Peyer's patch (tissue), 4 donors: Measurements from ENCODE around the gene NUP98. TPM values are rescaled to one million over a fixed set of nuclear protein-coding genes. Genes with fewer than 3 reads are reported as not detected.

Source experiments
- DNase-seq, 3 donors: peaks; one replicate each; pipeline ENCODE4 v3.0.0-alpha.2; 2017 to 2019
- H3K27ac ChIP-seq, 4 donors: fragments of 200-600 bp; sonication (generic); one replicate each; pipeline ENCODE4 v1.5.1; 2016 to 2019
- H3K27me3 ChIP-seq, 2 donors: fragments of 200-600 bp; sonication (generic); one replicate each; pipeline ENCODE4 v1.5.1; 2019
- H3K36me3 ChIP-seq, 3 donors: fragments of 200-600 bp; sonication (generic); one replicate each; pipeline ENCODE4 v1.5.1; 2016 to 2019
- H3K4me1 ChIP-seq, 4 donors: fragments of 200-600 bp; sonication (generic); one replicate each; pipeline ENCODE4 v1.5.1; 2016 to 2019
- H3K4me3 ChIP-seq, 4 donors: fragments of 200-600 bp; sonication (generic); 1 replicate in 3 of 4; 2 replicates in 1 of 4; pipeline ENCODE4 v1.5.1; 2016 to 2019; ENCODE audit warnings: mild to moderate bottlenecking in 1 of 4
- H3K9me3 ChIP-seq, 4 donors: fragments of 200-600 bp; sonication (generic); one replicate each; pipeline ENCODE4 v1.5.1; 2016 to 2019; ENCODE audit warnings: mild to moderate bottlenecking in 1 of 4
- POLR2A ChIP-seq, 2 donors: fragments of 450-650 bp; IDR thresholded peaks; one replicate each; pipeline ENCODE4 v1.5.1; 2017; ENCODE audit warnings: antibody characterized with exemption in 2 of 2, mild to moderate bottlenecking in 2 of 2, moderate library complexity in 2 of 2
- total RNA-seq, 4 donors: library from RNA; depleted of rRNA; stranded (reverse); fragments of >200 nt; gene quantifications; one replicate each; pipeline ENCODE4 v1.1.0, GENCODE V29; 2016
- TF ChIP-seq, protein P1 (sequence below), 6 experiments: fragments of 450-650 bp in 4 of 6; fragments of 200-600 bp in 2 of 6; sonication (generic) in 1 of 6; IDR thresholded peaks; one replicate each; pipeline ENCODE4 v1.5.1; 2017 to 2019; ENCODE audit warnings: antibody characterized with exemption in 6 of 6, mild to moderate bottlenecking in 3 of 6, moderate library complexity in 1 of 6

The NUP98 gene
- total RNA-seq, 4 donors from 2014 or later = 67.7 to 113 (median 86.8) TPM

DNA sequence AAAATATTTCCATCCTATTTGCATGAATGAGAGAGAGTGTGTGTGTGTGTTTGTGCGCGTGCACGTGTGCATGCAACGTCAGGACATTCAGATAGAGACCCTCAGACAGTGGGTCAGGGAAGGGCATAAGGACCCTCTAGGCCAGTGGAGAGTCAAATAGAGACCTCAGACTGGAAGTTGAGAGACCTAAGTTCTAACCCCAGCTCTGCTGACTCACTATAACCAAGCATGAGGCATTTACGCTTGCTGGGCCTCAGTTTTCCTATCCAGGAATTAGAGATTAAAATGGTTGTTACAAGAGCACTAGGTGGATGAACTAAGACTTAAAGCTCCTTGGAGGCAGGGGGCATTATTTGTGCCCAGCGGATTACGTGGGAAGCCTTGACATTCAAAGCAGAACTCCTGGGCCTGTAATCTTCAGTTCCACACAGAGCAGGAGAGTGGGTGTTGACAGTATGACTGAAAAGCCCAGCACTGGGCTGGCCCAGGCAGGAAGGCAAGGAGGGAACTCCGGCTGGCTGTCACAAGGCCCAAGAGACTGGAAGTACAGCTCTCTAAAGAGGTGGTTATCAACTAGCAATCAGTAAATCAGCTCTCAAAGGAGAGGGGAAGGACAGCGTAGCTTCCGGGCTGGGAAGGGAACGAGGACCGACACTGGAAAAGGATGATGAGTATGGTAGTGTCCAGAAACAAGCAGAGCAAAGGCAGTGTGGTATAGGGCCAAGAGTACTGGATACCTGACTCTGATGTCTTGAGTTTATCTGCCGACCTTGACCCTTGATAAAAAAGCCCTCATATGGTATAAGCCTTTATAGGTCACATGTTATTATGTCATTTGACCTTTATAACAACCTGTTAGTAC, 34.3 kb upstream of the NUP98 start:
- H3K27me3 ChIP-seq = no peaks in the 10 kb centered on the region
- H3K4me1 ChIP-seq = peaks cover 0 to 57% (median 36%) of the 10 kb centered on the region in 4 donors
- DNase-seq = no peak
- peak overlapping the region; percentile 7 to 53 (median 12) for H3K27ac ChIP-seq
- H3K4me3 ChIP-seq = no peak overlapping the region
- no peak for TF ChIP-seq POLR2A (IDR thresholded peaks at IDR 0.05)
- TF ChIP-seq, protein P1, sequence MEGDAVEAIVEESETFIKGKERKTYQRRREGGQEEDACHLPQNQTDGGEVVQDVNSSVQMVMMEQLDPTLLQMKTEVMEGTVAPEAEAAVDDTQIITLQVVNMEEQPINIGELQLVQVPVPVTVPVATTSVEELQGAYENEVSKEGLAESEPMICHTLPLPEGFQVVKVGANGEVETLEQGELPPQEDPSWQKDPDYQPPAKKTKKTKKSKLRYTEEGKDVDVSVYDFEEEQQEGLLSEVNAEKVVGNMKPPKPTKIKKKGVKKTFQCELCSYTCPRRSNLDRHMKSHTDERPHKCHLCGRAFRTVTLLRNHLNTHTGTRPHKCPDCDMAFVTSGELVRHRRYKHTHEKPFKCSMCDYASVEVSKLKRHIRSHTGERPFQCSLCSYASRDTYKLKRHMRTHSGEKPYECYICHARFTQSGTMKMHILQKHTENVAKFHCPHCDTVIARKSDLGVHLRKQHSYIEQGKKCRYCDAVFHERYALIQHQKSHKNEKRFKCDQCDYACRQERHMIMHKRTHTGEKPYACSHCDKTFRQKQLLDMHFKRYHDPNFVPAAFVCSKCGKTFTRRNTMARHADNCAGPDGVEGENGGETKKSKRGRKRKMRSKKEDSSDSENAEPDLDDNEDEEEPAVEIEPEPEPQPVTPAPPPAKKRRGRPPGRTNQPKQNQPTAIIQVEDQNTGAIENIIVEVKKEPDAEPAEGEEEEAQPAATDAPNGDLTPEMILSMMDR (IDR thresholded peaks at IDR 0.05) = no peak
- peaks cover 0 to 39% (median 0%) of the 10 kb centered on the region in 3 donors for H3K36me3 ChIP-seq
- H3K9me3 ChIP-seq = no peaks in the 10 kb centered on the region

DNA sequence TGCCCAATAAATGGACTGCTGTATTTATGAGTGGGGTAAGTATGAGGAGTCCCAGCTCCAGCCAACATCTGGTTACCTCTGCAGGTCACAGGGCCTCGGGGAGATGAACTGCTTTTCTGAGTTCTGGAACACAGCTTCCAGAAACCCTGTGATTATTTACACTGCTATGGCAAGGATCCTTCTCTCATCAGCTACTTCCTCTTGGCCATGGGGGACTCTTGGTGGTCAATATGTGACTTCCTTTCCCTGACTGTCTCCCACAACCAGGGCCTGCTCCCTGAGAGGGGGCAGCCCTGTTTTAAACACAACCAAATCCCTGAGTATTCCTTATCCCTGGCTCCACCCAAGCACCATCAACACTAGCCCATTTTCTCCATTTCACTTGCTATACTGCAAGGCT, 33.4 kb upstream of the NUP98 start:
- peak overlapping the region; percentile 7 to 53 (median 20) for H3K27ac ChIP-seq
- DNase-seq = no peak
- no peaks in the 10 kb centered on the region for H3K27me3 ChIP-seq
- H3K9me3 ChIP-seq = no peaks in the 10 kb centered on the region
- H3K36me3 ChIP-seq = peaks cover 0 to 46% (median 0%) of the 10 kb centered on the region in 3 donors
- TF ChIP-seq, protein P1 (IDR thresholded peaks at IDR 0.05) = no peak
- TF ChIP-seq POLR2A (IDR thresholded peaks at IDR 0.05) = no peak
- H3K4me1 ChIP-seq = peaks cover 0 to 50% (median 29%) of the 10 kb centered on the region in 4 donors
- H3K4me3 ChIP-seq = no peak overlapping the region

DNA sequence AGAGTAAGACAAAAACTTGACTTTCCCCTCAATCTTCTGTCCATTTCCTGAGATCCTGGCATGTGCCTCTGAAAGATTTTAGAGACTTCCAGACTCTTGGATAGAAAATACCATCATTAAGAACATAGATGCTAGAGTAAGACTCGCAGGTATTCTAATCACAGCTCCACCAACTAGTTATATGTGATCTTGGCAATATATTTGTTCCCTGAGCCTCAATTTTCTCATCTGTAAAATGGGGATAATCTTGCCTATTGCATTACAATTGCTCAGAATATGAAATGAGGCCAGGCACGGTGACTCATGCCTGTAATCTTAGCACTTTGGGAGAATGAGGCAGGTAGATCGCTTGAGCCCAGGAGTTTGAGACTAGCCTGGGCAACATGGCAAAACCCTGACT, 32.7 kb upstream of the NUP98 start:
- H3K36me3 ChIP-seq = peaks cover 0 to 49% (median 0%) of the 10 kb centered on the region in 3 donors
- TF ChIP-seq, protein P1 (IDR thresholded peaks at IDR 0.05) = no peak
- no peak for TF ChIP-seq POLR2A (IDR thresholded peaks at IDR 0.05)

DNA sequence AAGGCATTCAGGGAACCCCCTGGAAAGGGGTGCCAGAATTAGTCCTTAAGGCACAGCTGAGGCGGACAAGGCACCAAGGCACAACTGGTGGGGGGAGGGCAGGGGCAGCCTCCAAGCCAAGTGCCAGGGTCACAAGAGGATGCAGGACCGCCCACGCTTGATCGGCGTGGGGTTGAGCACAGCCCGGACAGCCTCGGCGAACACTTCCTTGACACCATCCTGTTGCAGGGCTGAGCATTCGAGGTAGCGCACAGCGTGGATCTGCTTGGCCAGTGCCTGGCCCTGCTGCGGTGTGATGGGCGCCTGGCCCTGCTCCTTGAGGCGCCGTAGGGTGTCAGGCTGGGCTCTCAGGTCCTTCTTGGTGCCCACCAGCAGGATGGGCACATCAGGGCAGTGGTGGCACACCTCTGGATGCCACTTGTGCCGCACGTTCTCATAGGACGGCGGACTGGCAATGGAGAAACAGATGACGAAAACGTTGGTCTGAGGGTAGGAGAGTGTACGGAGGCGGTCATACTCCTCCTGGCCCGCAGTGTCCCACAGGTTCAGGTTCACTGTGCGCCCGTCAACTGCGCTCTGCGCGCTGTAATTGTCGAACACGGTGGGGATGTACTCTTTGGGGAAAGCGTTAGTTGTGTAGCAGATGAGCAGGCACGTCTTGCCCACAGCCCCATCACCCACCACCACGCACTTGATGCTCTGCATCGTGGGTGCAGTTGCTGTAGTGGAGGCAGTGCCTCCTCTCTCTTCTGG, 30.3 kb upstream of the NUP98 start:
- H3K4me3 ChIP-seq = no peak overlapping the region
- H3K4me1 ChIP-seq = peaks cover 0 to 19% (median 7%) of the 10 kb centered on the region in 4 donors
- no peak for TF ChIP-seq POLR2A (IDR thresholded peaks at IDR 0.05)
- TF ChIP-seq, protein P1 (IDR thresholded peaks at IDR 0.05) = no peak
- no peaks in the 10 kb centered on the region for H3K27me3 ChIP-seq
- no peak overlapping the region for H3K27ac ChIP-seq
- no peak for DNase-seq
- no peaks in the 10 kb centered on the region for H3K9me3 ChIP-seq
- peaks cover 0 to 49% (median 0%) of the 10 kb centered on the region in 3 donors for H3K36me3 ChIP-seq

More for the DNA sequence above, 32.7 kb upstream of the NUP98 start:
- no peak overlapping the region for H3K4me3 ChIP-seq
- no peak overlapping the region for H3K27ac ChIP-seq
- no peaks in the 10 kb centered on the region for H3K9me3 ChIP-seq
- H3K4me1 ChIP-seq = peaks cover 0 to 43% (median 22%) of the 10 kb centered on the region in 4 donors
- H3K27me3 ChIP-seq = no peaks in the 10 kb centered on the region
- no peak for DNase-seq

DNA sequence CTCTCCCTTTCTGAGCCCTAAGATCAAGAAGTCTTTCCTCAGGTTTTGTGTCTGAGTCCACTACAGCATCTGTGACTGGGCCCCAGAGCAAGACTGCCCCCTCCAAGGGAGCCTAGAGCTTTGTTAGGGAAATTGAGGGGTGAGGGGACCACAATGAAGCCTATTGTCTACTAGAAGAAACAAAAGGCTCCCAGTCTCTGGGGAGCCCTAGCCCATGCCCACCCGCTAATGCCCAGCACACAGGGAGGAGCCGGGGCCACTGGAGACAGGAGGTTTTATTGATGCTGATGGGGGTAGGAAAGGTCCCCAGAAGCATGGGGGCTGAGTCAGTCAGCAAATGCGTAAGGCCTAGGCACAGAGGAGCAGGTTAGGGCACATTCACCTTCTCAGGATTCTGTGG, 29.4 kb upstream of the NUP98 start:
- DNase-seq = no peak
- no peak overlapping the region for H3K4me3 ChIP-seq
- no peak overlapping the region for H3K27ac ChIP-seq
- H3K9me3 ChIP-seq = no peaks in the 10 kb centered on the region
- TF ChIP-seq POLR2A (IDR thresholded peaks at IDR 0.05) = no peak
- TF ChIP-seq, protein P1 (IDR thresholded peaks at IDR 0.05) = no peak
- peaks cover 0 to 12% (median 3%) of the 10 kb centered on the region in 4 donors for H3K4me1 ChIP-seq
- no peaks in the 10 kb centered on the region for H3K27me3 ChIP-seq
- H3K36me3 ChIP-seq = peaks cover 0 to 48% (median 0%) of the 10 kb centered on the region in 3 donors
